HG02884 (cell line): ENCODE results near the gene MINDY1.
A peak's percentile ranks its signal among the peaks of the same experiment; 100 is the strongest.

Experiments used
- ATAC-seq: cut with Tn5 transposase; IDR thresholded peaks from one replicate; pipeline ENCODE4 v1.9.1; 2021; ENCODE audit warnings: mild to moderate bottlenecking, moderate library complexity; ENCODE audit not compliant: unreplicated experiment

MINDY1 gene

DNA sequence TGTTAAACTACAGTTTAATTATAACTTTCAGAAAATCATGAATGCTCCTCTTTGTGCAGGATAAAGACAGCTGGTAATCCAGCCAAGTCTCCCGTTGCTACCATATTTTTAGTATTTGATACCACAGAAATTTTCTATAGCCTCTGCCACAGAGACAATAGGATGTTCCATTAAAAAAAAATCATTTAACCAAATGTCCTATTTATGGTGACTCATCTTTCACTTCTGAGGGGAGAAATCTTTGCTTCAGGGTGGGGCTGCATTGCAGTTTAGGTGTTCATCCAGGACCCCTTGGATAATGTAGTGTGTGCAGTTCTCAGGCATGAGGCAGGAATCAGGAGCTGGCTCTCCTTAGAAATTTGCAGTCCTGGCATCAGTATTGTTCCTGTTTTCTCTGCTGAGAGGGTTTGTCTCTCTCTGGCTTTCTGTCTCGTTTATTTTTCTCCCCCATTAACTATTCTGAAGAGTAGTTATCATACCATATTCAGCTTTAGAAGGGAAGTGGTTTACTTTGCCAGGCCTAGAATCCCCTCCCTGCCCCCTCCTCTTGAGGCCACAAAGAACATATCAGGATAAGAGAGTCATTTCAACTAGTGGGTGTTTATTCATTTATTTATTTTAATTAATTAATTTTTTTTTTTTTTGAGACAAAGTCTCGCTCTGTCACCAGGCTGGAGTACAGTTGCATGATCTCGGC is 4.6 kb upstream of the MINDY1 start:
- no peak for ATAC-seq

DNA sequence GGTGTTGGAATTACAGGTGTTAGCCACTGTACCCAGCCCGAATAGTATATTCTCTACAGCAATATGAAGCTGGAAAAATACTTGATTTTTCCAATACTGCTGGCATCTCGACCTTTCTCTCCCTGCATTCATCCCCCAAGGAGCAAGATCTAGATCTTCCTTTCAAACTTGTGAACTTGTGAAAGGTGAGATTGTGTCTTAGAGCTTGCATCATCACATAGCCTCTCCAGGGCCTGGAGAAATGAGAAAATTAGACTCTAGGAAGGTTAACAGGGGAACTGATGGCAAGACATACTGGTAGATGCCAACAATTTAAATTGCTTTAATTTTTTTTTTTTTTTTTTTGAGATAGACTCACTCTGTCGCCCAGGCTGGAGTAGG is 3.6 kb upstream of the MINDY1 start:
- ATAC-seq, result no peak

DNA sequence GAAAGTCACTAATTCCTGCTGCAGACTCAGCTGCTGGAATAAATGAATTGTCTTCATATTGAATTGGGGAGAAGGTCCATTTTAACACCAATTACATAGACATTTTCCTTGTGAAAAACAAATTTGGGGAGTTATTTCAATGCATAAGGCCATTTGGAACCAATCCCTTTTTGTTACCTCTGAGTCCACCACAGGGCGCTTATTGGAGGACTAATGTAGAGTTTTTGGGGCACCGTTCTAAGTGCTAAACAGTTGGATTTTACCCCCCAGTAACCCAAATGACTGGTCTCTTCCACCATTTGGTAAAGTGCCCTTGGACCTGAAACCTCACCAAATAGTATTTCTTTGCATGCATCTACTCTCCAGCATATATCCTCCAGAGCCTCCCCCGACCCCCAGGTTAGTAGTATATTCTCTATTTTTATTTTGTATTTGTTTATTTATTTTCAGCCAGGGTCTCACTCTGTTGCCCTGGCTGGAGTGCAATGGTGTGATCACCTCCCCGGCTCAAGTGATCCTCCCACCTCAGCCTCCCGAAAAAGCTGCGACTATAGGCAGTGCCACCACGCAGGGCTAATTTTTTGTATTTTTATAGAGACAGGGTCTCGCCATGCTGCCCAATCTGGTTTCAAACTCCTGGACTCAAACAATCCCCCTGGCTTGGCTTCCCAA is 3.1 kb upstream of the MINDY1 start:
- ATAC-seq, result no peak

DNA sequence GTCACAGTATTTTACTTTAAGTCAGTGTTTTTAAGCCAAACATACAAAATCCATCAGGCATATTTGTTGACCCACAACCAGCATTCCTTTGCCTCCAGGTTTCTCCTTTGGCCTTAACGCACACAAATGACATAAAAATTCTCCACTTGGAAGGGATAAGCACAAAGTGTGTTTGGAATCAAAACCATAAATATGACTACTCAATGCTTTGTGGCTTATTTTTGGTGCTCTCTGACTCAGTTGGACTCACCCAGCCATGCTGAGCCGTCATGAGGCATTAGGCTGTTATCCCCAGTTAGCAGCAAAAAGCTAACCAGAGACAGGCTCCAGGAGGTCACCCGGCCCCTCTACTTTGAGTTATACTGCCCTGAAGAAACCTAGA is 2.5 kb upstream of the MINDY1 start:
- ATAC-seq, result no peak

DNA sequence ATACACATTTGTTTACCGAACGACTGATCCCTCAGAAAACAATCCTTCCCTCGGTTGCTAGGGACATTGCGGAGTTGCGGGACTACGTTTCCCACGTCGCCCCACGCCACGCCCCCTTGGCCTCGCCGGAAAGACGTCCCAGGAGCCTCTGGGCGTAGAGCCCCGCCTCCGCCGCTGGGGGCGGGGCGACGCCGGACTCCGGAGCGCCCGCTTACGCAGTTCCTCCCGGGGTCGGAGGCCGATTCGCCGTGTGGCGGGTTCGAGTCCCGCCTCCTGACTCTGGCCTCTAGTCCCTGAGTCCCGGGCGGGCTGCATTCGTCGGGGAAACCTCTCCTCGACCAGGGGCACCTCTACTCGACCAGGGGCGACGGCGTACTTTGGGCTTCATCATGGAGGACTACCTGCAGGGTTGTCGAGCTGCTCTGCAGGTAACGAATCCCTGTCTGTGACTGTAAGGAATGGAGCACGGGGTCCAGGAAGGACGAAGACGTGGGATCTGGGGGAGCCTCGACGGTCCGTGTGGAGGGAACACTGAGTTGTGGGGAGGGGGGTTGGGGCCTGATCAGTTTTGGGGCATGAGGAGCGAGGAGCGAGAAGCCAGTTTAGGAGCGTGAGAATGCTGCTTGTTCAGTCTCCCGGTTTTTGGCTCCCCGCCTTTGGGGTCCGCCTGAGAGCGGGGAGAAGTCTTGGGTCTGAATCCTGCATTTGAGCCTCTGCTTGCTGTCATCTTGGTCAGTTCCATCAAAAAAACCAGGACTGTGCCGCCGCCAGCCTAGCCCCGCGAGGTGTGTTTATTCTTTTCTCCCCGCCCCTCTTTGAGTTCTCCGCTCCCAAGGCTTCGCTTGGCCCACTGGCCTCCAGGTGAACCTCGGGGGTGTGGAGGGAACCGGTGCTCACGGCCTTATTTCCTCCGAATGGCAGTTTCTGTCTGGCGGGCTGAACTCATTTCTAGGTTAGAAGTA is 1.8 kb upstream of the MINDY1 start, which contains the start of gene PRUNE1:
Gene PRUNE1, plus strand, starts transcription at position 206 of the 962 bp plus-strand sequence. Its CDS starts 184 bp downstream, at position 390.
- ATAC-seq, result peak; percentile 63

DNA sequence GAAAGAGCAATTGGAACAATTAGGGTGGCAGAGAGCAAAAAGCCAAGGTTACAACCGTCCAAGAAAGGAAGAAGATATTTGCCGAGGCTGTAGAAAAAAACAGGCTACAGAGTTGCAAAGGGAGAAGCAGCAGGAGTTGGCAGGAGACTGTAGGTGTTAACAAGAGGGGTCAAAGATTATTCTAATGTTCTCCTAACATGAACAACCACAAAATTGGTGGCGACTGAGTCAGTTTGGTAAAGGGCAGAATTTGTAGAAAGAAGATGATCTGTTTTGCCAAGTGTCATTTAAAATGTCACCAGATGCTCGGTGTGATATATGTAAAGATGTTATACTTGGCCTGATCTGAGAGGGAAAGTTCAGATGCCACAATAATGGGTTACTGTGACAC is 1.1 kb upstream of the MINDY1 start:
- ATAC-seq, result no peak

DNA sequence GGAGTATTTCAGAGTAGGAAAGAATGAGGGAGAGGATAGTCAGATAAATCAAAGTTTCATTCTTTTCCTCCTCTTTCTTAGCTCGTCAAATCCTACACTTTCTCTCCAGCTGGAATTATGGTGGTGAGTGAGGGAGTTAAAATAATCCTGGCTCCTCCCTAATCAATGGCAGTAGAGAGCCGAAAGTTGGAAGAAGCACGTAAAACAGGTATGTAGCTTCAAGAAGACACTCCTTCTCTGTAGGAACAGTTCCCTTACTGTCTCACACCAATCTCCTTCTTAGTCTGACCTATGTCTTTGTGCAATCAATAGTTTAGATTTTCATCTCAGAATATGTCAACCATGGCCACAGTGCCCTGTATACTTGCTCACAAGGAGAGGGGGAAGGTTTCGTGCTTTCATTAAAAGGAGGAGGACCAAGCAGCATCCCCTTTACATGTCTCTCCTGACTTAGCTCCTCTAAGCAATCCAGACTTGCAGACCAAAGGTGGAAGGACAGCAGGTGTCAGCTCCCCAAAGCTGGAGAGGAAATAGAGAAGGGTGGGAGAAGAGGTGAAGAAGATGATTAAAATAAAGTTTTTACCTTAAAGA is 878 bp downstream of the MINDY1 start:
- no peak for ATAC-seq

DNA sequence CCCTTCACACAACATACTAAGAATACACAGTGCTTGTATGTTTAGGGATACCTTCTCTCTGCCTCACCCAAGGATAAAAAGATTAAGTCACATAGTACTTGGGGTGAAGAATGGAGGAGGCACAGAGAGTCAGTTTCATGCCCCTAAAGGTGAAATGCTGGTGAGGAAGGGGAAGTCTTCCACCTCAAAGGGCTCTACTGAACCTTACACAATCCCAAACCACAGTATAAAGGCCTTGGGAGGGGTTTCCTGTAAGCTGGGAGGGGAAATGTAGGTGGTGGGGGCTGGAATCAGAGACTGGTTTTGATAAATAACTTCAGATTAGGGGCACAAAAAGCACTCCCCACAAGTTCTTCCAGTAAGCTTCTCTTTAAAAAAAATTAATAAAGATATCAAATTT is 3.5 kb downstream of the MINDY1 start:
- ATAC-seq, result no peak

DNA sequence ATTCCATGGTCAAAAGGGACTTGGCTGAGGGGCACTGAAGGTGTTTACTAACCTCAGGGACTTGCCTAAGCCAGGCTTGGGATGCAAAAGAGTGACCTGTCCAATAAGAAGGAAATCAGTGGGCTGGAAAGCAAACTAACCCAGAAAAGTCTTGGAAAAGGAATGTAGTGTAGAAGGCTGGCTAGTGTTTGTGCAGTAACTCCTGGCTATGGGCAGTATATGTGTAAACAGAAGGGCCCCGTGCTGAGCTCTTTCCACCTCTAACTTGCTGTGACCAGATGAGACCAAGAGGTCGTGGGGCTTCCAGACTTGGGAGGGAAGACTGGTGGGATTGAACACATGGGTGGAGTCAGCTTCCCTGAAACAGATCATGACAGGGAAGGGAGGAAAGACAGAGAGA is 4.1 kb downstream of the MINDY1 start:
- ATAC-seq, result no peak

DNA sequence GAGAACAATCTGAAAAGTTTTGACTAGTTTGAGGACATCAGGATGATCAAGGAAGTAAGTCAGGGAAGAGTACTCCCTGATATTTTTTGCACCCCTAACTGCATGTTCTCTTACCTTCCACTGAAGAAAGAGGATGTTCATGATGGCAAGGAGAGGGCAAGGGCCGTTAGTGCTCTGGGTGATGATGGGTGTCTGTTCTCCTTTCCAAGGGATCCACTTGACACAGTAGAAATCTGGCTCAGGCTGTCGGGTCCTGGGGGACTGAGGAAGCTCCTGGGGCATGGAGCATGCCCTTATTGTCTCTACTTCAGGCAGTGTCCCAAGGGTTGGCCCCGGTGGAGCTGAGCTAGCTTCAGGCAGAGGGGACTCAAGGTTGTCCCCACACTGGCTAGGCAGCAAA is 4.7 kb downstream of the MINDY1 start:
- ATAC-seq, result no peak

DNA sequence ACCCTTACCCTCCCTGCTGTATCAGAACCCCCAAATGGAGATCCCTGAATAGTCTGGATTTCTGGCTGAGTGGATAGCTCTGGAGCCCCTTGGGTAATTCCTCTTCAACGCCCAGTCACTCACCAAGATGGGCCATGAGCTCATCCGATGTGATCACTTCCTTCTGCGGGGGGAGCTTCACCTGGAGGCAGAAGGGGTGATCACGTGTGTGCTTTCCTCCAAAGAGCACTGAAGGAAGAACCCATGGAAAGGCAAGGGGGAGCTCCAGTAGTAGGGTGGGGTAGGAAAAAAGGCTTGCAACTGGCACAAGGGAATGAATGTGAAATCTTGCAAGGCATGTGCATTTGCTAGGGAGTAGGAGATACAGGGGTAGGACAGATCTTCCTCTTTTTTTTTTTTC is 5.1 kb downstream of the MINDY1 start:
- no peak for ATAC-seq

DNA sequence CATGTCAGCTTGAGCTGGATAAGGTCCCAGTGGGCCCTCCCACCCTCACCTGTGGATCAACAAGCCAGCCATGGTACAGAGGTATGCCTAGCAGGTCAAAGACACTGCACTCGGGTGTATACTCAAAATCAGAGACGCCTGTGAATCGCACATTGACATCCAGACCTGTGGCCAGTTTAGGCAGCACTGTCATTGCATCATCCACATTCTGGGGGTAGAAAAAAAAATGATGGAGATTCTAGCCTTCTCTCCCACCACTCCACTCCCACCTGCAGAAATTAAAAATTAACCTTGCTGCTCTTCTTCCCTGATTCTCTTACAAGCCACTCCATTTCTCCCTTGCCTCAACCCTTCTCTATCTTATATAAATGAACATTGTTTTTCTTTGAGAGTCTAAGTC is 6.3 kb downstream of the MINDY1 start:
- no peak for ATAC-seq

DNA sequence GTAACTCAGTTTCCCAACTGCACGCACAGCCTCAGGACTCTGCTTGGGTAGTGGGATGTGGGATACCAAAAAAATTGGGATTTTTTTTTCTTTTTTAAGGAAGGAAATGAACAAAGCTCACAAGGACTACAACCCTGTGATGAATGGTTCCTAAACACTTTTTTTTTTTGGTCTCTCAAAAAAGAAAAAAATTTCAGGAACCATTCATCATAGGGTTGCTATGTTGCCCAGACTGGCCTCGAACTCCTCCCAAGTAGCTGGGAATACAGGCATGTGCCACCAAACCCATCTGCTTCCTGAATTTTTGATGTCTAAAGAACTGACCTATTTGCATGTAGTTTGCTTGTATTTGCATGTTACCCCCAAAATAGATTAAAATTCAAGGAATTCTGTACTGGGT is 6.8 kb downstream of the MINDY1 start:
- ATAC-seq, result no peak

DNA sequence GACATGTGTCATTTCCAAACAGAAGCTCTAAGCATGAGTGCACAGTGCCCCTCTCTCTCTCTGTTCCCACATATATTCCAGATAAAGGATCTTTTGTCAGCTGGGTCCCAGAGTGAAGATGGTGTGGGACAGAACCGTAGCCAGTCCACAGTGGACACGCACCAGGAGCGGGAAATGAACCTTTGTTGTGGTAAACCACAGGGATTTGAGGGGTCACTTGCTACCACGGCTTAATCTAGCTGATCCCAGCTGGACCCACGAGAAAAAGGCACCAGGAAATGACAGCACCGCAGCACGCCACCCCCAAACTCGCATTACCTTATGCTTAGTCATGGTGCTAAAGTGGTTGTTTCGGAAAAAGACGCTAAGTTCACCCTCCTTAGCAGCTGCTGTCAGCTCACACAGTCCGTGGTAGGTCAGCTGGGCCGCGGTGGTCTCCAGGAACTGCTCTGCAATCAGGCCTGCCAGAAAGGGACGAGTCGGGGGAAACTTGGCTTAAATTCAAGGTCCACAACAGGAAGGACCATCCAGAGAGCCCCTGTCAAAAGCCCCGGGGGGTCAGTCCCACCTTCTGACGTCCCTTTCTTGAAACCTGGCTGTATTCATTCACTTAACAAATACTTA is 7.5 kb downstream of the MINDY1 start:
- no peak for ATAC-seq

DNA sequence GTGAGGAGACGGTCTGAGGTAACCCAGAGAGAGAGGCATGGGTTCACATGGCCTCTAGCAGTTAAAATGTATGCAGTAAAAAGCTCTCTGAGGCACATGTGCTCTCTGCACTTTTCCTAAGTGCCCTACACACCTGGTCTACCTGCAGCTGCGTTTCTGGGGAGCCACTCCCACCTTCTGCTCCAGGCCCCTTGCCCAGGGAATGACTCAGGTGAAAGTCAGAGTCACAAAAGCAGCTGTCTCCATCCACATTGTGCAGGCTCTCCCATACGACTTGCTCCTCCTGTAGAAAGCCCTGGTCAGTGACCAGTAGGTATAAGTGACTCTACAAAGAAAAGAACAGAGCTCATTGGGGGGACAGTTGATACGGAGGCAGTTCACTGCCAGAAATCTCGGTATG is 8.8 kb downstream of the MINDY1 start:
- no peak for ATAC-seq

DNA sequence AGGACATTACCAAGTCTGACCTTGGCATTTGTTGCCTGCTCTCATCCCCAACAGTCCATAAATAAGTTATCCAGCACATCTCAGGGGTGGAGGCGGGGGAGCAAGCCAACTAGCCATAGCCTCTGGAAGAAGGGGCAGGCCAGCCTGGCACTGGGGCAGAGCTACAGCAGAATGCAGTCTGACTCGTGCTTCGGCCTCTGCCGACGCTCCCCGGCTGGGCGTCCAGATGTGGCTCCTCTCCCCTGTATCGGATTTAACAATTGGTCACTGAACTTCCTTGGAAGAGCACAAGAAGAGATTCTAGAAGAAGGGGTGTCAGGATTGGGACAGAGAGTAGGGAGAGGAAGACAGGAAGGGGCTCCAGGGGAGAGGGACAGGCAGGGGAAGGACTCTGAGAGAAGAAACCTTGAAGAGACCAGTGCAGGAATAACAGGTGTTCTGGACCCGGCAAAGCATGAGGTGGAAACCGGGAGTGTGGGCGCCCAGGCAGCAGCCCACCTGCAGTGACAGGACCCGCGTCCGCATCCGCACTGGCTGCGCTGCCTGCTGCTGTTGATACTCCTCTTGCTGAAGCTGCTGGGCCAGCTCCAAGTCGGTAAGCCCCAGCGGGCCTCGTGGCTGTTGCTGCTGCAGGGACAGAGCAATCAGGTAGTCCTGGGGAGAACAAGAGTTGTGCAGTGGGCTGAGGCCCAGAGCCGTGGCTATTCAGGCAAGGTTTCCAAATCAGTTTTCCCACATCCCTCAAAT is 9.4 kb downstream of the MINDY1 start:
- no peak for ATAC-seq

DNA sequence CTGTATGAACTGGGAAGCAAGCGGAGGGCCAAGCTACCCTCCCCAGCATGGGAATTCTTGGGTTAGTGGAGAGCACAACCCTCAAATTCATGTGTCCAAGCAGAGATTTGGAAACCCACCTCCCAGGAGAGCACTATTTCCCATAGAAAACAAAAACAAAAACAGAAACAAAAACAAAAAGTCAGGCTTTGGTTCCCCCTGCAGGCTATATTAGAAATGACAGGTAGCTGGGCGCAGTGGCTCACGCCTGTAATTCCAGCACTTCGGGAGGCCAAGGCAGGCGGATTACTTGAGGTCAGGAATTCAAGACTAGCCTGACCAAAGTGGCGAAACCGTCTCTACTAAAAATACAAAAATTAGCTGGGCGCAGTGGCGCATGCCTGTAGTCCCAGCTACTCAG is 10.8 kb downstream of the MINDY1 start:
- ATAC-seq, result no peak

DNA sequence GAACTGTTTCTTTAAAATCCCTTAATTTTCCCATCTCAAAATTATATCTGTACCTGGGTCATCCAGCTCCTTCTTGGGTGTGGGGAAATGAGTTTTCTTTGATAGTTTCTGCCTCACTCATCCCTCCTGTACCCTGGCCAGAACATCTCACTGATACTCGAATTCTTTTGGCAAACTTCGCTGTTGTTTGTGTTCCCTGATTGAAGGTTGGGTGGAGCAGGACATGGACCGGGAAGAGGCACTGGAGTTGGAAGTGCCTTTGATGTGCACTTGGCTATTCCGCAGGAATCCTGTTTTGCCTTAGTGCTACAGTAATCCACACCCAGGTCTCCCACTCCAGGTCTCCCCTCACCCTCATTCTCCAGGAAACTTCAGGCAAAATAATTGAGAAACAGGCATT is 11.2 kb downstream of the MINDY1 start:
- ATAC-seq, result no peak

DNA sequence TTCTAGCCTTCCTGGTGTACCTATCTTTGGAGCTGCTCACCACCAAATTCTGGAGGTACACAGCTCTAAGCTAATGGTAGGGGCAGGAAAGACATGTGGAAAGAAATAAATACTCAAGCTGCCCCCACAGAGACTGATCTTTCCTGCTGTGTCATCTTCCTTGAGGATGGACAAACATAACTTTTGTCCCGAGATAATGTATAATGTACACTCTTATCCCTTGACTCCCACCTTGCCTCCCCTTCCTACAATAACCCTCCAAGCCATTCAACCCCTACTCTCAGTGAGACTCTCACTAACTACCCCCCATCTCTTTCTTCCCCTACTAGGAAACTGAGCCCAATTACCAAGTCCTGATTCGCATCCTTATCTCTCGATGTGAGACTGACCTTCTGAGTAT is 12.5 kb downstream of the MINDY1 start:
- no peak for ATAC-seq

DNA sequence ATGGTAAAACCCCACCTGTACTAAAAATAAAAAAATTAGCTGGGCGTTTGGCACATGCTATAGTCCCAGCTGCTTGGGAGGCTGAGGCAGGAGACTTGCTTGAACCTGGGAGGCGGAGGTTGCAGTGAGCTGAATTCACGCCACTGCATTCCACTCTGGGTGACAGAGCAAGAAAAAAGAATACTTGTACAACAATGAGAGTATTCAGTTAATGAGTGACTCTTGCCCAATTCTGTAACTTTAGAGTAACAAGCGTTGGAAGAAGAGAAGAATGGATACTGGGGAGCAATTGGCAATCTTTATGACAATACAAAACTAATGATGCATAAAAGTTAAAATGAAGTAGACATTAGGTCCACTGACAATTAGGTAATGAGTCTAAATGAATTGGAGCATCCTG is 14.1 kb downstream of the MINDY1 start:
- ATAC-seq, result no peak
